Activated CD8-positive, alpha-beta memory T cell treated with anti-CD3 and anti-CD28 coated beads for 24 hours (primary cell): ENCODE measurements around the gene PHKA2.

Experiments
- DNase-seq: peaks from one replicate; pipeline ENCODE4 v3.0.0-alpha.2; 2020

The PHKA2 gene

GRCh38 chrX:18970465-18970864 lies 13.4 kb downstream of the PHKA2 start:
- no peak for DNase-seq

- no peak for DNase-seq
These were observed 17.3 kb downstream of the PHKA2 start for GRCh38 chrX:18966624-18967023.

GRCh38 chrX:18964901-18965300 lies 19.0 kb downstream of the PHKA2 start:
- DNase-seq = no peak

- no peak for DNase-seq
These were observed 19.9 kb downstream of the PHKA2 start for GRCh38 chrX:18964026-18964425.

- no peak for DNase-seq
These were observed 21.6 kb downstream of the PHKA2 start for GRCh38 chrX:18962329-18962728.

- no peak for DNase-seq
These were observed 22.2 kb downstream of the PHKA2 start for GRCh38 chrX:18961686-18962085.

- no peak for DNase-seq
These were observed 27.4 kb downstream of the PHKA2 start for GRCh38 chrX:18956303-18957032.

GRCh38 chrX:18955676-18956075 lies 28.2 kb downstream of the PHKA2 start:
- no peak for DNase-seq

- DNase-seq = no peak
These were observed 32.9 kb downstream of the PHKA2 start for GRCh38 chrX:18951032-18951431.

GRCh38 chrX:18949944-18950301 lies 34.0 kb downstream of the PHKA2 start:
- no peak for DNase-seq

- no peak for DNase-seq
These were observed 34.5 kb downstream of the PHKA2 start for GRCh38 chrX:18949291-18949943.

- no peak for DNase-seq
These were observed 37.3 kb downstream of the PHKA2 start for GRCh38 chrX:18946611-18947010.

- no peak for DNase-seq
These were observed 37.8 kb downstream of the PHKA2 start for GRCh38 chrX:18946157-18946556.

GRCh38 chrX:18945483-18945882 lies 38.4 kb downstream of the PHKA2 start:
- no peak for DNase-seq

- DNase-seq = no peak
These were observed 39.4 kb downstream of the PHKA2 start for GRCh38 chrX:18944482-18944881.

GRCh38 chrX:18941896-18942295 lies 42.0 kb downstream of the PHKA2 start:
- no peak for DNase-seq

GRCh38 chrX:18938710-18939109 lies 45.2 kb downstream of the PHKA2 start:
- DNase-seq = no peak

- no peak for DNase-seq
These were observed 46.7 kb downstream of the PHKA2 start for GRCh38 chrX:18937173-18937572.

- no peak for DNase-seq
These were observed 48.0 kb downstream of the PHKA2 start for GRCh38 chrX:18935893-18936292.

- no peak for DNase-seq
These were observed 49.2 kb downstream of the PHKA2 start for GRCh38 chrX:18934708-18935107.

GRCh38 chrX:18933617-18934016 lies 50.3 kb downstream of the PHKA2 start:
- DNase-seq = no peak

- no peak for DNase-seq
These were observed 51.9 kb downstream of the PHKA2 start for GRCh38 chrX:18931972-18932371.

- no peak for DNase-seq
These were observed 54.1 kb downstream of the PHKA2 start for GRCh38 chrX:18929775-18930174.

GRCh38 chrX:18927558-18927957 lies 56.4 kb downstream of the PHKA2 start:
- no peak for DNase-seq
